Vagina (tissue), 2 donors: ENCODE data around the gene TP73.

Source experiments
- POLR2AphosphoS5 ChIP-seq, 2 donors: sonication (generic); formaldehyde crosslinking; IDR thresholded peaks; one replicate each; pipeline ENCODE4 v1.9.0; 2017; ENCODE audit warnings: antibody characterized with exemption in 2 of 2, mild to moderate bottlenecking in 2 of 2, low read depth in 1 of 2; ENCODE audit not compliant: insufficient read depth in 1 of 2
- TF ChIP-seq, protein P1 (sequence below), 3 experiments: fragments of 450-650 bp in 2 of 3; fragments of 200-600 bp in 1 of 3; sonication (generic) in 1 of 3; IDR thresholded peaks; one replicate each; pipeline ENCODE4 v1.5.1; 2017 to 2019; ENCODE audit warnings: antibody characterized with exemption in 3 of 3, mild to moderate bottlenecking in 2 of 3, moderate library complexity in 2 of 3

DNA sequence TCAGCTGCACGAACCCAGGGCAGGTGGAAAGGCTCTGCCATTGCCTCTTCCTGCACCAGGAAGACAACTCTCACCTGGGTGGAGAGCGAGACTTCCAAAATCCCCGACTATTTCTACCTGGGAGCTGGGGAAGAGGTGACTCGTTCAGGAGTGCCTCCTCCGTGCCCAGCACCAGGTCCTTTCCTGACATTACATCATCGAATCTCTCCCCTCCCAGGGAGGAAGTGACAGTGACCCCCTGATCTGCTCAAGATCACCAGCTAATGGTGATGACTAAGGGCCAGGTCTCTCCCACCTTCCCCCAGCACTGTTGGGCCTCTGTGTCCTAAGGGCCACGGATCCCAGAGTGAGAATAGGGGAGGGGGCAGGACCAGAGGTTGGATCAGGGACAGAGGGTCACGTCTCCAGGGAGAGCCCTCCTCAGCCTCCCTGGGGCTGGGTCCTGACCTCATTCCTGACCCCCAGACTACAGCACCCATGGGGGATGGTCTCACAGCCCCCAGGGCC is 47.8 kb upstream of the TP73 start:
- TF ChIP-seq, protein P1, sequence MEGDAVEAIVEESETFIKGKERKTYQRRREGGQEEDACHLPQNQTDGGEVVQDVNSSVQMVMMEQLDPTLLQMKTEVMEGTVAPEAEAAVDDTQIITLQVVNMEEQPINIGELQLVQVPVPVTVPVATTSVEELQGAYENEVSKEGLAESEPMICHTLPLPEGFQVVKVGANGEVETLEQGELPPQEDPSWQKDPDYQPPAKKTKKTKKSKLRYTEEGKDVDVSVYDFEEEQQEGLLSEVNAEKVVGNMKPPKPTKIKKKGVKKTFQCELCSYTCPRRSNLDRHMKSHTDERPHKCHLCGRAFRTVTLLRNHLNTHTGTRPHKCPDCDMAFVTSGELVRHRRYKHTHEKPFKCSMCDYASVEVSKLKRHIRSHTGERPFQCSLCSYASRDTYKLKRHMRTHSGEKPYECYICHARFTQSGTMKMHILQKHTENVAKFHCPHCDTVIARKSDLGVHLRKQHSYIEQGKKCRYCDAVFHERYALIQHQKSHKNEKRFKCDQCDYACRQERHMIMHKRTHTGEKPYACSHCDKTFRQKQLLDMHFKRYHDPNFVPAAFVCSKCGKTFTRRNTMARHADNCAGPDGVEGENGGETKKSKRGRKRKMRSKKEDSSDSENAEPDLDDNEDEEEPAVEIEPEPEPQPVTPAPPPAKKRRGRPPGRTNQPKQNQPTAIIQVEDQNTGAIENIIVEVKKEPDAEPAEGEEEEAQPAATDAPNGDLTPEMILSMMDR (IDR thresholded peaks at IDR 0.05): no peak
- no peak for TF ChIP-seq POLR2AphosphoS5 (IDR thresholded peaks at IDR 0.05; ENCODE audit: insufficient read depth in 1 of 2, low read depth in 1 of 2)
